NCI-H526 (cell line): Measurements from ENCODE around the gene NIPBL.
"Not testable (repeated sequence)": the region's sequence is repeated elsewhere in the genome, so short reads cannot be mapped to it uniquely, and the experiment has no call there.

ENCODE experiments used
- DNase-seq, 2 experiments: peaks; one replicate each; lab custom pipeline; 2025; lab: John Stamatoyannopoulos, UW

Gene NIPBL

DNA sequence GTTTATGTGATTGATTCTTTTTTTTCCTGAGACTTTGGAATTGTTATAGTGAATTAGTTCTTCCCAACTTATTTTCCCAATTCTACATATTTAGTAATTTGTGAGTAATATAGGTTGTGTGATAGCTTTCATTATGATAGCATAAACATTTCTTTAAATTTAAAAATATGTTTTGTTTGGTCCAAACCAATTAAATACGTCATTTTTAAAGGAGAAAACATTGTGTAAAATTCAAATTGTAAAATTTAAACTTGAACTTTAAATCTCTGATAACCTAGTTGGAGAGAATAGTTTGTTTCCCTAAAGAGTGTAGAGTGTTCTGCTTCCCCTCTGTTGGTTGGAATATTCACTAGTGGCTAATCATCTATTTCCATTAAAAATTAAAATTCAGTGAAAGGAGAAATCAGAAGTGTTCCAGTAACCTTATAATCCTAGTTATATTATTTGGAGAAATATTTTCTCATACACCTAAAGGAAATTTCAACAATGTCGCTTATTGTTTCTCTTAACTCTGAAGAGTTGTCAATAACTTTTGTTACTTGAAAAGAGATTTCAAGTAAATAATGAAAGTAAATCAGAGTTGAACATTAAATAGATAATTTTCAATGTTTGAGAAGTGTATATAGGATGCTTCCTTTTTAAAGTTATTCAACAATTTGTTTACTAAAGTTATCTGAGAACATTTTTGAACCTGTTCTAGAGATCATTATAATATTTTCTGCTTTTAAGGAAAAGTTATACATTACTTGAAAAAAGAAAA is 2.9 kb downstream of the NIPBL start:
- DNase-seq, result no peak

DNA sequence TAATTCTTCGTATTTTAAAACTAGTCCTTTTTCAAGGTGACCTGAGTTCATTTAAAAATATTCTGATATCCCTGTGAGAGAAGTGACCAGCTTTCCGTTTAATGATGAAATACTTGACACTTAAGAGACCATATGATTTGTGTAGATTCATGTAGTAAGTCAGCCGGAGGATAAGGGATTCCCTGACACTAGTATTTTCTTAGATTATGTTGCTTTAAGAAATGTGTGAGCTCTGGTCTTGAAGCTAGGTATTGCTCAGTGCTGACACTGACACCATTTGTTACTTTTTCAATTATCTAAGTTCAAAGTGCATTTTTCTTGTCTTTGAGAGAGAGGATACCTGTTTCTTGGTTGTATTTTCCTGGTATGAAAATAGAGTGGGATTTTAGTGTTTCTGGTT is 4.2 kb downstream of the NIPBL start:
- no peak for DNase-seq

DNA sequence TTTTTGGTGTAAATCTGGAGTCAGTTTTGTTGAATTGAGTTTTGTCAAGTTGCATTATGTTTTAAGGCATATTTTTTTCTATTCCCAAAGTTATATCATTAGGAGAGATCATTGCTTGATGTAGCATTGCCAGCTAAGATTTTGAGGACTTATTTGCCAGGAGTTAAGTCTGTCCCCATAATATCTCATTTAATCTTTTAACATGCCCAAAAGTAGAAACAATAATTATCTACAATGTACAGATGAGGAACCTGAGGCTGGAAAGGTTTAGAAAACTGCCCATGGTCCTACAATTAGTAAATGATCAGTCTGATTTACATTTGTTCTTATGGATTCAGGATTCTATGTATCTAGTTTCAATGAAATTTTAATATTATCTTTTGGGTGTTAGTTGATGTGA is 4.7 kb downstream of the NIPBL start:
- no peak for DNase-seq

DNA sequence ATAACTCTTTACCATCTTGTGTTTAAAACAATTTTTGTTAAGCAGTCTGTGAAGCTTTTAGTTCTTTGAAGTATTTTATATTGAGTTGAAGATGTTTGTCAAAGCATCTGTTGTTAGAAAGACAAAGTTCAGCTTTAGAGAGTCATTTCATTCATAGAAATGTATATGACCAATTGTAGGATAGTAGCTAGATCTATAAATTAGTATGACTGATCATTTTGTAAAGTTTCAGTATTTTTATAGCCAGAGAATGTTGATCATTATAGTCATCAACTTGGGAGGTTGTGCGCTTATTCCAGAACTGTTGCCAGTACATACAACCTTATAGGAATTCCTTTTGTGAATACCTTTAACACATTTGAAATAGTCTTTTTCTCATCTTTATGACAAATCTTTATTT is 5.2 kb downstream of the NIPBL start:
- no peak for DNase-seq

DNA sequence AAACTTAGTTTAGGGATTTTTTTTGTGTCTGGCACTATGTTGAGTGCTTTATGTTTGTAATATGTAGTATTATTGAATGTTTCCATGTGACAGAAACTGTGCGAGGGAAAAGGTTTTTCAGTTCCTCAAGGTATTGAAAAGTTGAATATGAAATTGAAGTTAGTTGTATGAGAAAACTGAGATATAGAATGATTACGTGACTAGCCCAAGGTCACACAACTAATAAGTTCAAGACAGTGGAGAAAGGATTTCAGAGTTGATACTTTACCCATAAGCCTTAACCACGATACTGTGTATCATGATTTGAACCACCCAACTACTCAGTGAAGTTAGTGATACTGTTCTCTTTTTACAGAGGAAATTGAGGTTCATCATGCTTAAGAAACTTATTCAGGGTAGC is 5.7 kb downstream of the NIPBL start:
- no peak for DNase-seq

- DNase-seq, result no peak
These were observed 7.4 kb downstream of the NIPBL start for GRCh38 chr5:36883894-36884462.

DNA sequence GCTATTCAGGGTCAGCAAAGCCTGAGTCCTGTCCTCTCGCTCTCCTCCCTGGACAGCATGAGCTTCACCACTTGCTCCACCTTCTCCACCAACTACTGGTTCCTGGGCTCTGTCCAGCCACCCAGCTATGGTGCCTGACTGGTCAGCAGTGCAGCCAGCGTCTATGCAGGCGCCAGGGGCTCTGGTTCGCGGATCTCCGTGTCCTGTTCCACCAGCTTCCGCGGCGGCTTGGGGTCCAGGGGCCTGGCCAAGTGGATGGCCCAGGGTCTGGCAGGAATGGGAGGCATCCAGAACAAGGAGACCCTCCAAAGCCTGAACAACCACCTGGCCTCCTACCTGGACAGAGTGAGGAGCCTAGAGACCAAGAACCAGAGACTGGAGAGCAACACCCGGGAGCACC is 8.6 kb downstream of the NIPBL start:
- DNase-seq, result no peak

DNA sequence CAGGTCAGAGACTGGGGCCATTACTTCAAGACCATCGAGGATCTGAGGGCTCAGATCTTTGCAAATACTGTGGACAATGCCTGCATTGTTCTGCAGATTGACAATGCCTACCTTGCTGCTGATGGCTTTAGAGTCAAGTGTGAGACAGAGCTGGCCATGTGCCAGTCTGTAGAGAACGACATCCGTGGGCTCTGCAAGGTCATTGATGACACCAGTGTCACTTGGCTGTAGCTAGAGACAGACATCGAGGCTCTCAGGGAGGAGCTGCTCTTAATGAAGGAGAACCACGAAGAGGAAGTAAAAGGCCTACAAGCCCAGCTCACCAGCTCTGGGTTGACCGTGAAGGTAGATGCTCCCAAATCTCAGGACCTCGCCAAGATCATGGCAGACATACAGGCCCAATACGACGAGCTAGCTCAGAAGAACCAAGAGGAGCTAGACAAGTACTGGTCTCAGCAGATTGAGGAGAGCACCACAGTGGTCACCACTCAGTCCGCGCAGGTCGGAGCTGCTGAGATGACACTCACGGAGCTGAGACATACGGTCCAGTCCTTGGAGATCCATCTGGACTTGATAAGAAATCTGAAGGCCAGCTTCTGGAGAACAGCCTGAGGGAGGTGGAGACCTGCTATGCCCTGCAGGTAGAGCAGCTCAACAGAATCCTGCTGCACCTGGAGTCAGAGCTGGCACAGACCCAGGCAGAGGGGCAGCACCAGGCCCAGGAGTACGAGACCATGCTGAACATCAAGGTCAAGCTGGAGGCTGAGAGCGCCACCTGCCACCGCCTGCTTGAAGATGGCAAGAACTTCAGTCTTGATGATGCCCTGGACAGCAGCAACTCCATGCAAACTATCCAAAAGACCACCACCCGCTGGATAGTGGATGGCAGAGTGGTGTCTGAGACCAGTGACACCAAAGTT is 9.3 kb downstream of the NIPBL start:
- DNase-seq, result no peak

DNA sequence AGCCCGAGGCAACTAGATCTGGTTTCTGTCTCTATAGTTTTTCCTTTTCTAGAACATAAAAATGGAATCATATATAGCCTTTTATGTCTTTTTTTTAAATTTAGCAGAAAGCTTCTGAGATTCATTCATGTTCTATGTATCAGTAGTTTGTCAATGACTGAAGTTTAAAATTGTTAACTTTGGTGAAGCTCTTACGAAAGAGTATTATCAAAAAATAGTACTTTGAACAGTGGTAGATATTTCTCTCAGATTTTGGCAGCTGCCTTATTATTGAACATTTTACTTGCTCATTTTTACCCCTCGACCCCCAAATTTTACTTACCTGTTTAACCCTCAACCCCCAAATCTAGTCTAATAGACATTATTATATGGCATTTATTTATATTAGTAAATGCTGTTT is 10.2 kb downstream of the NIPBL start:
- no peak for DNase-seq

GRCh38 chr5:36887532-36887931 is 11.0 kb downstream of the NIPBL start:
- no peak for DNase-seq

DNA sequence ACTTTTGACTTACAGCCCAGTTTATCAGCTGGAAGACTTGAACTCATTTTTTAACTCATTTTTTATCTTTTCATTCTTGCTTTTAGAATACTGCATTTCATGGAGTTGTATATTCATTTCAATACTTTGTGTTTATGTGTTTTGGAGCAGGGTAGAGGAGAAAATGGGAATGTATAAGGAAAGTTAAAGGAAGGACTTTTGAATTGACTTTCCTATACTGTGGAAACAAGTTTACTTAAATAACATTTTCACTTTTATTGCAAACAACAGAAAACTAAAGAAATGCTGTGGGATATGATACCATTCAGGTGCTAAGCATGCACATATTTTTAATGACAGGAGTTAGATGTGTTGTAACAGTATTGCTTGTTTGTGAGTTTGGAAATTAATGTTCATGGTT is 11.7 kb downstream of the NIPBL start:
- DNase-seq, result no peak

- DNase-seq, result no peak
These were observed 12.7 kb downstream of the NIPBL start for GRCh38 chr5:36889264-36889663.

GRCh38 chr5:36891266-36891665 is 14.7 kb downstream of the NIPBL start:
- DNase-seq, result no peak

- DNase-seq, result not testable (repeated sequence)
These were observed 15.7 kb downstream of the NIPBL start for GRCh38 chr5:36892085-36892830.

DNA sequence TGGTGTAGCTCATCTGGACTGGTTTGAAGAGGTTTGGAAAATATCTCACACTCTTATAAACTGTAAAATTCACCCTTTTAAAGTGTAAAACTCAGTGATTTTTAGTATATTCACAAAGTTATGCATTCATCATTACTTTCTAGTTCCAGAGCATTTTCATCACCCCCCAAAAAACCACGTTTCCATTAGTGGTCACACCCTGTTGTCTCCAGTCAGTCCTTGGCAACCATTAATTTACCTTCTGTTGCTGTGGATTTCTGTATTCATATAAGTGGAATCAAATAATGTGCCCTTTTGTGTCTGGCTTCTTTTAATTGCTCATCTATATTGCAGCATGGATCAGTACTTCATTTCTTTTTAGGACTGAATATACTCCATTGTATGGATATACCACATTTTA is 18.4 kb downstream of the NIPBL start:
- DNase-seq, result no peak

GRCh38 chr5:36896476-36896875 is 19.9 kb downstream of the NIPBL start:
- DNase-seq, result no peak

- no peak for DNase-seq
These were observed 21.0 kb downstream of the NIPBL start for GRCh38 chr5:36897616-36898015.

DNA sequence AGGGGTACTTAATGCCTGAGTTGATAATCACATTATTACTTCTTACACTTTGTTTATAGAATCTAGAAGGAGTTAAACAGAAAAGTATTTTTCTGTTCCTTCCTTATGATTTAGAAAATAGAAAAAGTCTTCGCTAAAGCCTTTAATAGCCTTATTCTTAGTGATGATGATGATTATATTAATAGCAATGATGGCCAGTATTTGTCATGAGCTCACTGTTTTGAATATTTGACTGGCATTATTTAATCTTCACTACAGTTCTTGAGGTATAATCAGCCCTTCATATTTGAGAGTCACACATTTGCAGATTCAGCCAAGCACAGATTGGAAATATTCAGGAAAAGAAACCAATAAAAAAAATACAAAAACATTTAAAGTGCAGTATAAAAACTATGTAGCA is 23.3 kb downstream of the NIPBL start:
- DNase-seq, result no peak

DNA sequence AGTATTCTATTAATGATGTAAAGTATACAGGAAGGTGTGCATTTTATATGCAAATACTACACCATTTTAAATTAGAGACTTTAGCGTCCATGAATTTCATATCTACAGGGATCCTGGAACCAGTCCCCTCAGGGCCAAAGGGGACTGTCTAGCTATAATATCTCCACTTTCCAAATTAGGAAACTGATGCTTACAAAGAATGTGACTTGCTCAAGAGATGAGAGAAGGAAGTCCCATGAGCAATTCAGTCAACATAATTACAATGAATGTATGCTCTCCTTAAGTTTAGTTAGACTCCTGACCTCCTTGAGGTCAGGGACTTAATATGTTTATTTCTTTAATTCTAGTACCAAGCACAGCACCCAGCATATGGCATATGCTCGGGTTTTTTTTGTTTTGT is 23.7 kb downstream of the NIPBL start:
- no peak for DNase-seq

DNA sequence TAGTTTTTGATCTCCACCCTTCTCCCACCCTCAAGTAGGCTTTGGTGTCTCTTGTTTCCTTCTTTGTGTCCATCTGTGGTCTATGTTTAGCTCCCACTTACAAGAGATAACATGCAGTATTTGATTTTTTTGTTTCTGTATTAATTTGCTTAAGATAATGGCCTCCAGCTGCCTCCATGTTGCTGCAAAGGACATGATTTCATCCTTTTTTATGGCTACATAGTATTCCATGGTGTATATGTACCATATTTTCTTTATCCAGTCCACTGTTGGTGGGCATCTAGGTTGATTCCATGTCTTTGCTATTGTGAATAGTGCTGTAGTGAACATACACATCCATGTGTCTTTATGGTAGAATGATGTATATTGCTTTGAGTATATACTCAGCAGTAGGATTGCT is 24.5 kb downstream of the NIPBL start:
- not testable (repeated sequence) for DNase-seq

DNA sequence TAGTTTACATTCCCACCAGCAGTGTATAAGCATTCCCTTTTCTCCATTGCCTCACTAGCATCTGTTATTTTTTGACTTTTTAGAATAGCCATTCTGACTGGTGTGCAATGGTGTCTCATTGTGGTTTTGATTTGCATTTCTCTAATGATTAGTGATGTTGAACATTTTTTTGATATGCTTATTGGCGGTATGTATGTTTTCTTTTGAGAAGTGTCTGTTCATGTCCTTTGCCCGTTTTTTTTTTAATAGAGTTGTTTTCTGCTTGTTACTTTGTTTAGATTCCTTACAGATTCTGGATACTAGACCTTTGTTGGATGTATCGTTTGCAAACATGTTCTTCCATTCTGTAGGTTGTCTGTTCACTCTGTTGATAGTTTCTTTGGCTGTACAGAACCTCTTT is 25.3 kb downstream of the NIPBL start:
- DNase-seq, result no peak

GRCh38 chr5:36902353-36902752 is 25.8 kb downstream of the NIPBL start:
- no peak for DNase-seq
